ENCODE data around the gene MVB12B.

Gene MVB12B

DNA sequence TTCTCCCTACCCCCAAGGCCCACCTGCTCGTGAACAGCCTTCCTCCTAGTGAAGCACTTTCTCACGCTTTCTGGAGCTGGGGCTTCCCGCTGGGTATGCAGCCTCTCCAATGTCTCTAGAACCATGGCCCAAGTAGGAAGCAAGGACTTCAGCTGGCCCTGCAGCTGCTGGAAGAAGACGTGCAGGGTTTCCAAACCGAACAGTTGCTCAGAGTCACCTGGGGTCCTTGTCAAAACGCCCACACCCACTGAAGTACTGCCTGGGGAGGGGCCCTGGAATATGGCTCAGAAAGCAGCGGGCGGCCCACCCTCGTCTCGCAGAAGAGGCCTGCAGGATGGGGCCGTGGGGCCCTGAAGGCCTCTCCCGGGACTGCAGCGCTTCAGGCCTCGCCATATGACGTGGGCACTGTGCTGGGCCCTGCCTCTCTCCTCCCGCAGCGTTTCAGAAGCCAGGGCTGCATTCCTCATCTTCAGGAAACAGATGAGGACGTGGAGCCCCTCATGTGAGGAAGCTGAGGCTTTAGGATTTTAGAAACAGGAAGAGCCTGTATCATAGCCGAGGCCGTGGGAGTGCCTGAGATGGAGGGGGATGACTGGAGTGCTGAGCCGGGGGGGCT, 171.1 kb downstream of the MVB12B start:
- no peak for DNase-seq

DNA sequence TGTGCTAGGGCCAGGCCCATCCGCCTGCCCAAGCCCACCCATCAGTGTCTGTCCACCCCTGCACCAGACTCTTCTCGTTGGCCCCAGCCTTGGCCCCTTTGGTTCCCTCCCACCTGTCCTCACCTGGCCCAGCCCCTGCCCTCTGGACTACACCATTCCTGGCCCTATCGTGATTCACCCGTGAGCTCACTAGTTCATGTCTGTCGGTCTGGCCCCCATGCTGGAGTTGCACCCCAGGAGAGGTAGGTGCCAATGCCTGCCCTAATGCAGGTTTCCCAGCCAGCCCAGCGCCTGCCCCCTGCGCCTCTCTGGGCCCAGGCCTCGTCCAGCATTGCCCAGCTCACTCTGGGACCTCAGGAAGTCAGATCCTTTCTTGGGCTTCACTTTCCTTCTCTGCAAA, 171.7 kb downstream of the MVB12B start:
- DNase-seq, result no peak

DNA sequence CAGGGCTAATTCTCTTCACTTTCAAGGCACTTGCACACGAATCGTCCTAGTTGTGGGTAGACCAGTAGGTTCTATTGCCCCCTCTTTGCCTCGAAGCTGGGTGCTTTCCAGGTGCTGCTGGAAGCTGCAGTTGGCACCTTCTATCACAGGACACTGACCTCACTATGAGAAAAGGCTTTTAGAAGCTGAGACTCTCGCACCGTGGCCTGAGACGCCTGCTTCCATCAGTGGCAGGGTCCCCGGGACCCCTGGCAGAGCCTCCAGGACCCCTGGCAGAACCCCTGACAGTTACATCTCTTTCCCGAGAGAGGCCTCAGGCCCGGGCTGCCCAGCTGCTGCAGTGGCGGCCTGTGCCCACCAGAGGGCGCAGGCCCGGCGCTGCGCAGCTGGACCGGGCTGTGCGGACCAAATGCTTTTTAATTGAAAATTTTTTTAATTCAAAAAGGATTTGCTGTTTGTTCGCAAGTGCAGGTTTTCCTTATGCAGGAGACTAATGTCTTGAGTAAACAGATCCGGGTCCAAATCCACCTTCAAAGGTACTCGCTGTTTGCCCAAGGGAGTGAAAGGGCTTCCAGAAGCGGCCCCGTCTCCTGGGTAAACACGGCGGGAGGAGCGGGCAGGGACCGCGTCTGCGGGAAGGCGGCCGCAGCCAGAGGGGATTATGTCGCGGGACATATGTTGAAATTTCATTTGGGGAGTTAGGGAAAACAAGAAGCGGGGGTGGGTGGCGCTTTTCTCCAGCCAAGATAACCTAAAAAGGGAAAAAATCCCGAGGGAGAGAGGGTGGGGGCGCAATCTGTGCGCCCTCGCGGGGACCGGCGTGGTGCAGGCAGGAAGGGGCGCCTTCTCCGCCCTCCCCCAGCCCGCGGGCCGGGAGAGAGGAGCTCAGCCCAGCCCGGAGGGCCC, 172.6 kb downstream of the MVB12B start:
- peak; percentile 49 for DNase-seq

DNA sequence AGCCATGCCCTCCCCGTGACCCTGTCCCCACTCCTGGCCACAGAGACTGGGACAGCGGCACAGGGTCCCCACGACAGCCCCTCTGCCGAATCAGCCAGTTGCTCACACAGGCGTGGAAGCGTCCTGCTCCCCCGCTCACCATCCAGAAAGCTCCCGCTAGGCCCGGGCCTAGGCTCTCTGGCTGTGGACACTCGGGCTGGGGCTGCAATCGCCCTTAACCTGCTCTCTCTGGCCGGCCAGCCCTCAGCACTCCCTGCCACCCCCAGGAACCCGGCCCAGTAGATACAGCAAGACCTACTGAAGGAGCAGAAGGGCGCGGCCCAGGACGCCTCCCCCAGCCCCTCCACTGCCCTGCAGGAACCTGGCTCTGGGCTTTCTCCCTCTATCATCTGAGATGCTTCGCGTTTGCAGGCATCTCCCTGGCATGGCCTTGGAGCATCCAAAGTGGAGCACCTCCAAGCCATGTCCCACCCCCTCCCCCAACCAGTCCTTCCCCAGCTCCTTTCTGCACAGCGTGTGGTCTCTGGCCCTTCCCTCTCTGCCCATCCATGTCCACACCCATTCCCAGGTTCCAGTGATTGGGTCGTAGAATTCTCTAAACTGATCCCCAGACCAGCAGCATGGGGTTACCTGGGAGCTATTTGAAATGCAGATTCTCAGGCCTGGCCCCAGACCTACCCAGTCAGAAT, 173.4 kb downstream of the MVB12B start:
- DNase-seq, result no peak

DNA sequence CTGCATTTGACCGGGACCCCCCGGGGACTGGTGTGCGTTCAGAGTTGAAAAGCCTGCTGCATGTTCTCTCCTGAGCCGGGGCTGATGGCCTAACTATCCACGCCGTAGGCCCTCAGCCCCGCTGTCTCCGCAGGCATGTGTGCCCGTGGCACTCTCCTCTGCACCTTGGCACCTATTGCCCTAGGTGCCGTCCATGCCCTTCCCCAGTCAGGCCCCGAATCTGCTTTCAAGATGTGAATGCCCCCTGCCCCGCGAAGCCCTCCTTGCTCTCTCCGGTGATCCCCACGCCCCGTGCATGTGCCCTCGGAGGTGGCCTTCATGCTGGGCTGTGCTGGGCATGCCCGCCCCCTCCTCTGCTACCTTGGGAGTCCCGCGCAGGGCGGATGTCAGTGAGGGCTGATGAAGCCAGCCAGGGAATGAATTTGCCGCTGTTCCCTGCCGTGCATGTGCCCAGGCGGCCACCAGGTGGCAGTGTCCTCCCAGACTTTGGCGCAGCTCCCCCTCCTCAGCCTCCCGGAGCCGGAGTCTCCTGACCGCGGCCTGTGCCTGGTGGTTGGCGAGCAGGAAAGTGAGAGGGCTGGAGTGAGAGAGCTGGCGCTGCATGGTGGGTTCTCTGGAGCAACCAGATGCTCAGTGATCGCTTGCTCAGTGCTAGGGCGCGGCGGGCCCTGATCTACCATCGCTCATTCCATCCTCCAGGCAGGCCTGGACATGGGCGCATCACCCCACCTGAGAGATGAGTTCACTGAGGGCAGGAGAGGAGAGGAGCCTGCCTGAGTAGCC, 174.2 kb downstream of the MVB12B start:
- DNase-seq, result peak; percentile 66

DNA sequence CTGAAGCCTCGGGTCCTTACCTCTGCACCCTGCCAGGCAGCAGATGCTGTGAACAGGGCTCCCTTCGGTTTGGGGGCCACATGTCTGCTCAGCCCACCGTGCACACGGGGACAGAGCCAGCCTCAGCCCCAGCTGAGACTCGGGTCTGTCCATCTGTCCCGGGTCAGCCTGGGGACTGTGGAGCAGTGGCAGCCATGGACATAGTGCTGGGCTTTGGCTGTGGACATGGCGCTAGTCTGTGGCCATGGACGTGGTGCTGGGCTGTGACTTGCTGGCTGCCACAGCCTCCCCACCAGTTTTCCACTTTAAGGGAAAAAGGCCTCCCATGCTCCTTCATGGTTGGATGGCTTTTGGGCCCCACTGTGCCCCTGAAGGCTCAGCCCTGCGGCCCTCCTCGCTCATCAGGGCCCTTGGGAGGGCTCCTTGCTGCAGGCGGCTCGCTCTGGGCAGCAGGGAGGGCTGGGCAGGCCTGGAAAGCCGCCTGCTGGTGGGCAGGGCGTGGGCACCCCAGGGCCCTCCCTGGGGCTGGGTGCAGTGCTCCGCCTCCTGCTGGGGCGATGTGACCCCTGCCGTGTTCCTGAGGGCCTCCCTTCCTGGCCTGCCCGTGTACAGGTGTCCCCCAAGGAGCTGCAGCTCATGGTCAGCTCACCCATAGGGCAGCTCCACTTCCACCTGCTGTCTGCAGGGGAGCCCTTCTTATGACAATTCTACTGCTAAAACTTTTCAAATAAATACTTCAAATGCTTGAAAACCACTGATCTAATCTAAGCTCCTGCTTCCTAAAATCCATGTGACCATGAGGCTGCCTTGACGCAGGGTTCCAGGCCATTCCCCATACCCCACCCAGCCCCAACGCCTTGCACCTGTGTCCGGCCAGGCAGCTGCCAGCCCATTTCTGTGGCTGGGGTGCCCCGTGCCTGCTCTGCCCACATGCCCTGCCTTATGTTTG, 175.0 kb downstream of the MVB12B start:
- DNase-seq, result no peak

DNA sequence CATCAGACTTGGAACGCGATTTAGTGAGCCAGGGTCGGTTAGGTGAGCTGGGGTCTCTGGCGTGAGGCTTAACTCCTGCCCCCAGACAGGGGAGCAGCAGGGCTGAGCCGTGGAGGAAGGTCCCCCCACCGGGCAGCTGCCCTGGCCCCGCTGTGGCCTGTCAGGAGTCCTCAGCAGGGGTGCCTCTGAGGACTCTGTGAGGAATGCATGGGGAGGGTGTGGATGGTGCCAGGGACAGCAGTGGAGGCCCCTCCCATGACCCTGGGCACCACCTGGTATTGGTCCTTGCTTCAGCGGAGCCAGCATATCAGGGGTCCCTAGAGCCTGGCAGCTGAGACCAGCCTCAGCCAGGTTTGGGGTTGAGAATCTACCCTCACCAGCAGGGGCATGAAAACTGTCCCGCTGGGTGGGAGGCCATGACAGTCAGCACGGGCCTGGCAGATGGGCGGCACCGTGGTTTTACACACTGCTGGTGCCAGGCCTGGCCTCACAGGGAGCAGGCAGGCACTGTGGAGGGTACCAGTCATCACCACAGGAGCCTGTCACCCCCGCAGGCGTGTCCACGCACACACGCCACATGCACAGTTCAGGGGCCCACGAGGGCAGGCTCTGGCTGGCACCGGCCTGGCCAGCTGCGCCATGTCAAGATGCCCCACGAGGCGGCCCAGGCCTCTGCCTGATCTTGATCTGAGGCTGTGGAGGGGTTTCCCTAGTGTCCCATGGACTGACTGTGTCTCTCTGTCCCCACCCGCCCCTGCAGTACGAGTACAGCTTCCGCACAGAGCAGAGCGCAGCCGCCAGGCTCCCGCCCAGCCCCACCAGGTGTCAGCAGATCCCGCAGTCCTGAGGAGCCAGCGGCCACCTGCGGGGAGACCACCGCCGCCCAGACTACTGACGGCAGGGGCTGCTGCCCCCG, 176.0 kb downstream of the MVB12B start:
- DNase-seq, result no peak

DNA sequence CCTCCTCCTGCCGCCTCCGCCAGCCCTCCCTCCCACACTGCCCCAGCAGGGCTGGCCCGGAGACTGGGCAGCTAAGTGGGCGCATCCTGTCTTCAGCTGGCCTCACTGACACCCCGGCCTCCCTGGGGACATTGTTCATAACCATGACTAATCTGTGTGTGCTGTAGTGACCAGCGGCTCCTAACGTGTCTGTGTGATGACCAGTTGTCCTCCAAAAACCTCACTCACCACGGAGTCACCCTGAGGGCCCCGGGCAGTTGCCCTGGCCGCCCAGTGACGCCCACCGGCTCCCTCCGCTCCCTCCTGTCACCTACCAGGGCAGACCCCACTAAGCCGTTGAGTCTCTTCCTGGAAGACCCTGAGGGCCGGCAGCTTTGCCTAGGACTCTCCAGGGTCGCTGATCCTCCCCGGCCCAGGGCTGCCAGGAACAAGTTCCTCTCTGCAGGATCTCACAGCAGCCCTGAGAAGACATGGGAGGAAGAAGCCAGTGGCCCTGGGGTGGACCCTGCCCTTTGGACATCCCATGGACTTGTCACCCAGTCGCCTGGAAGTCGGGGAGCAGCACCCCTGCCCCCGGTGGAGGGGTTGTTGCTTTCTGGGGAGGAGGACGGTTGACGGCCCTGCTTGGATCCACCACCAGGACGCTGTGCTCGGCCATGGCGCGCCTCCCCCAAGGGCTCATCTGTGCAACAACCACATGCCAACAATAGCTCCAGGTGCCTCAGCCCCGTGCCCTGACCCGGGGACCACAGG, 176.9 kb downstream of the MVB12B start:
- DNase-seq, result no peak

DNA sequence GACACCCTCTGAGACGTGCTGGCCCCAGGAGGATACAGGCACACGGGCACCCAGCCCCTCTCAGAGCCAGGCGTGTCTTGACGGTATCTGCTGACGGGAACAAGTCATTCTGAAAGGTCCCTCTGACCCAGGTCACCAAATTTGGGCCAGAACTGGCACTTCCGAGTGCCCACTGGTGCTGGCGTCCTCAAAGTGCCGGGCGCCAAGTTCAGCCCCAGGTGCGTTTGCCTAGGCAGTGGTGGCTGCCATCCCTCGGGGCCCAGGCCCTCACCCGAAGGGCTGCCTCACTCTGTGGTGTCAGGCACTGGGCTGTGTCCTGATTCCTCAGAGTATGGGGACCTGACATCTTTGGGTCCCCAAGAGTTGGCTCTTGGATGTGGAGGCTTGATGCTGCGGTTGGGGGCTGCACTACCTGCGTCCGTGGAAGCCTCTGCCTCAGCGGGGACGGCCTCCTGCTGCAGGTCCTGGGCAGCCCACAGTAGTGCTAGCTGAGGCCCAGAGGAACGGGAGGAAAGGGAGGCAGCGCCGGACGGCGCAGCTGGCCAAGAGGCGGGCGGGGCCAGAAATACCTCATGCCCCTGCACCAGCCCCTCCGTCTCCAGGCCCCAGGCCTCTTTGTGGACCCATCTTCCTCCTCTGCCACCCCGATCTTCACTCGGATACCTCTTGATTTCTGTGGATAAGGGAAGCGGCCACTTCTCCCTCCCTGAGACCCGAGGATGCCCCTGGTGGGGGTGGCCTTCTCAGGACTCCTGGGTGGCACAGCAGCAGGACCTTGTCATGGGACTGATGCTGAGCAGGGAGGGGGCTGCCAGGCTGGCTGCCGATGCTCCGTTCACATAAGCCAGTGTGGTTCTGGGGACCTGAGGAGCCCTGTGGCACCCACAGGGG, 177.7 kb downstream of the MVB12B start:
- DNase-seq, result no peak

DNA sequence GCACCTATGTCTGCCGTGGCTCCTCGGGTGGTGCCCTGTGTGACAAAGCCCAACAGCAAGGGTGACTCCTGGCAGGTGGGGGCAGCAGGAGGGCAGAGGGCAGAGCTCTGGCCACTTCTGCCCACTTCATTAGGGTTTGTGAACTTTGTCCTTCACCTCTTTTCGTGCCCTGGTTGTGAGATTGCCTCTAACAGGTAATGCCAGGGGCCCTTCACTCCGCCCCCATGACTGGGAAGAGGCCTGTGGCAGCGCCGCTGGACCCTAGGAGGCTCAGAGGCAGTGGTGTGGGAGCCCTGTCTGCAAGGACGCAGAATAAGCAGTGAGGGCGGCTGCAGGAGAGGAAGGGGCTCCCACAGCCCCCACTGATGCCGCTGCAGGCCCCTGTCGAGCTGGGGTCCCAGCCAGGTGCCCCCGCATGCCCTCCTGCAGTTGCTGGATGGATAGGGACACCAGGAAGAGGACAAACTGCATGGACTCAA, 178.4 kb downstream of the MVB12B start:
- DNase-seq, result no peak

DNA sequence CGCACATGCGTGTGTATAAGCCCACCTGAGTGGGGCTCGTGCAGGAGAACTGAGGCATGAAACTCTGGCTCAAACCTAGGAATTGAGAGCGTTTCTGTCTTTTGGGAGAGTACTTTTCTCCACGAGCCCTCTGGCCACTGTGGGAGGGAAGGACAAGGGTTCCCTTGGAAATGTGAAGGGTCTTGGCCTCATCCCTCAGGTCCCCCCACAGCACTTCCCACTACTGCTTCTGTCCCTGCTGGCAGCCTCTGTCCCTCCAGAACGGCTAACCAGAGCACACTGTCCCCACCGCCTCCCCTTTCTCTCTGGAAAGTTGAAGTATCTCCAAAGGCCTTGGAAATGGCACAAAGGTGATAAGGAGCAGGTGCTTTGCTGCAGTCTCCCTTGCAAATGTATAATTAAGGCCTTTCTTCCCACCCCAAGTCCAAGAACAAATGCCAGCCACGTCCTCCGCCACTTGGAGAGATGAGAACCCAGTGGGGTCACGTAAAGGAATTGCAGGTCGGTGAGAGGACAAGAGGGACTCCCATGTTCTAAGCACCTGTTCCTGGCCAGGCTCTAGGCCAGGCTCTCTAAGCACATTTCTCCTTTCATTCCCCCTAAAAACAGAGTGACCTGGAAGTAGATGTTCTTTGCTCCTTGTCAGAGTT, 179.2 kb downstream of the MVB12B start:
- DNase-seq, result no peak

DNA sequence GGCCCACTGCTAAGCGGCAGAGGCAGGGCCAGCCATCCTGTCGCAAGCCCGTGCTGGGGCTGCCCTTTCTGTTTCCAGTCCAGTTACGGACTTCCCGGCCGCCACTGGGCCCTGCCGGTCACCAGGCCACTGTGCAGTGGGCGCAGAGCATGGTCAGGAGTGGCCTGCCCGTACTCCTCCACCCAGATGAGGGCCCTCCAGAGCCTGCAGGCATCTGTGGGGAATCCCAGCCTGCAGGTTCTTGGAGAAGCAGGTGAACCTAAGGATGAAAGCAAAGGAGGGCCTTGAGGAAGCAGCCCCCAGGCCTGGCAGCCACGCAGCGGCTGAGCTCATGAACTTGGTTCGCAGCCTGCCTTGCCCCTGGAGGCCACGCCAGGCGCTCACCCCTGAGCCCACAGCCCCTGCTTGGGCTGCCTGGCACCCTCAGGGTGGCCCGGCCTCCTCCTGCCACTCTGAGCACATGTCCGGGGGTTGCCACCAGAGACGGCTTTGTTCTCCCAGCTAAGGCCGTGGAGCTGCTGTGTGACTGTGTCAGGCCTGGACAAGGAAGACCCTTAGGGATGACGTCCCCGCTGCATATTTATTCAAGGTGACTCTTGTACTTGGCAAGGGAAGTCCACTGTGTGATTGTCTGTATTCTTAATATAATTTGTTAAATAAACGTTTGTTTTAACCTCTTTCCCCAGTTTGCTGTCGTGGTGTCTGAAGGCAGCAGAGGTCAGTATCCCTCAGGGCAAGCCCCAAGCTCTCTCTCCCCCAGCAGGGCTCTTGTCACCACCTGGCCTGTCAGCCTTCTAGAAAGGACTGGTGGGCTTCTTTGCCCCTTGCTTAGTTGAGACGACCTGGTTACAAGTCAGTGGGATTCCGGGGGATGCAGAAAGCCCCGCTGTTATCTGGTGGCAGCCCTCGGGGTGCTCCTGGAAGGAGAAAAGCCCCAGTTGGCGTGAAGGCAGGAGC, 180.0 kb downstream of the MVB12B start:
- no peak for DNase-seq

DNA sequence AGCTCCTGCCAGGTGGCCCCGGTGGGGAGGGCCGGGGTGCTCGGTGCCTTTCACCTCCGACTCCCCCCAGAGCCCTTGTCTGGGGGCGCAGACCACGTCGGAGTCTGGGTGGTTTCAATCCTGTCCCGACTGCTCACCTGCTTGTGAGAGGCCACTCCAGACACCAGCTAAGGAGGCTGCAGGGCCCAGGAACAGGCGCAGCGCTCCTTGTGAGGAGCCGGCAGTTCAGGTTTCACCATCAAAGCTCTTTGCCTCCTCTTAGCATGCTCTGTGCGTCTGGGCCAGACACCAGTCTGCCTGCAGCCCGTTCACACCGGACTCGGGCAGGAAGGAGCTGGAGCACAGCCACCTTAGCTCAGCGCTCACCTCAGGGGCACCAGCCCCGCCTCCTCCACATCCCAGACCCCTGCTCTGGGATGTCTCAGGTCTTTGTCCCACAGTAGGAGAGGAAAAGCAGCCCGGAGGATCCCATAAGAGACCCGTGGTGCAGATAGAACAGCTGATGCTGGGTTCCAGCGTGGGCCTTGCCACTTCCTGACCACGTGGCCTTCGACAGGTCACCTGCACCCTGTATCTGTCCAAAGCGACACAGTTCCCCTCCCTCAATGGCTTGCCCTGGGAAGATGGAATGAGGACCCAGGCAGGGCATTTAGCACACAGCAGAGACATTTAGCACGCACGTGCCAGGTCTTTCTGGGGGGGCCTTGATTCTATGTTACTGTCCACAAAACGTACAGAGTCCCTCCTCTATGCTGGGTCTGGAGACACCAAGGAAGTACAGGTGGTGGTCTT, 180.9 kb downstream of the MVB12B start:
- no peak for DNase-seq

DNA sequence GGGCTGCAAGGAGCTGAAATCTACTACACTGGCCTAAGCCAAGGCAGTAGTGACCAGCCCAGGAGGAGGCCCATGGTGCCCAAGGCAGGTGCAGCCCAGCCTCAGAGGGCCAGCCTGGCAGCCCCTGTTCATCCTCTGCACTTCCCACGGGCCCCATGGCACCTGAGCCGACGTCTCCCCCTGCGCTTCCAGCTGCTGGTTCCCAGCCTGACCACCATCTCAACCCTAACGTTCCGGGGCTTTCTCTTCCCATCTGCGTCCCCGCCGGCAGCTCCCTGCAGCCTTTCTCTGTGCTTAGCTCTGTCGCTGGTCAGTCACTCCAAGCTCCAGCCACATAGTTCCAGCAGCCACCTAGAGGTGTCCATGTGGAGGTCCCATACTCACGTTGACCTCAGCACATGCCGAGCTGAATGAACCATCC, 181.6 kb downstream of the MVB12B start:
- no peak for DNase-seq

DNA sequence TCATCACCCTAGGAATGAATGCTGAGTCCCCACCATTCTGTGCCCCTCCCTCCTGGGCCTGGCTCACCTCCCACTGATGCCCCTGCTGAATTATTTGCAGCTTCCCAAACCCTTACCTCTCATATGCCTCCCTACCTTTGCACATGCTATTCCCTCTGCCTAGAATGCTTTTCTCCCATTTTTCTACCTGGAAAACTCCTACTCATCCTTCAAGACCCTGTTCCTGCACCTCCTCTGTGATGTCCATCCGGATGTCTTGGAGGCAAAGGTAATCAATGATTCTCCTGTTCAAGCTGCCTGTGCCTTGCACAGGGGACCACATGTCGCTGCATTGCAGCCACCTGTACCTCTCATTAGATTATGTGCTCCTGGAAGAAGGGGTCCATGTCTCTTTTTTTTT, 182.3 kb downstream of the MVB12B start:
- no peak for DNase-seq

DNA sequence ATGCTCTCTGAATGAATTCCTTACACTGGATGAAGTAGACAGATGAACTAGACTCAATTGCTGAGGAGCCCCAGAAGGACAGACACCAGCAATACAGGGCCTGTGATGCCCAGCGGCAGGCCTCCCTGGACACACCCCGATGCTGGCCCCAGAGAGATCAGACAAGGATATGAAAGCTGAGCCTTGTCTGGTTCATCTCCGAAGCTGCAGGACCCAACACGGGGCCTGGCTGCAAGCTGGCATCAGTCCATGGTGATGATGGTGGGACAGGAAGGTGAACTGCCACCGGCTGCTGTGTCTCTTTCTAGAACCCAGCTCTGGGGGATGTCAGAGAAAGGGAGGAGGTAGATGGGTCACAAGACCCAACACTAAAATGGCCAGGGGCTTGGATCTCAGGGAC, 183.1 kb downstream of the MVB12B start:
- no peak for DNase-seq

Measured in CD4-positive, alpha-beta T cell treated with Interleukin-17A for 1 hour (primary cell).